Tibial nerve (tissue), 4 donors: ENCODE results near the gene PLXNA4.

ENCODE experiments used
- CTCF ChIP-seq, 5 experiments: fragments of 200-600 bp in 3 of 5; fragments of 450-650 bp in 2 of 5; sonication (generic) in 3 of 5; IDR thresholded peaks; one replicate each; pipeline ENCODE4 v1.5.1; 2016 to 2019; ENCODE audit warnings: antibody characterized with exemption in 5 of 5, mild to moderate bottlenecking in 3 of 5, moderate library complexity in 2 of 5
- EP300 ChIP-seq, 2 donors: sonication (generic); formaldehyde crosslinking; IDR thresholded peaks; one replicate each; pipeline ENCODE4 v1.6.1; 2017; ENCODE audit warnings: antibody characterized with exemption in 2 of 2, mild to moderate bottlenecking in 1 of 2

GRCh38 chr7:132242192-132242812 lies 334.0 kb downstream of the PLXNA4 start:
- TF ChIP-seq CTCF (IDR thresholded peaks at IDR 0.05), result no peak
- no peak for TF ChIP-seq EP300 (IDR thresholded peaks at IDR 0.05)
